Ureter (tissue), 1 donor: ENCODE data around the gene NOP9. TPM values are rescaled to one million over a fixed set of nuclear protein-coding genes. Genes with fewer than 3 reads are reported as not detected.

Experiments used
- DNase-seq: peaks from one replicate; pipeline ENCODE4 v3.0.0-alpha.2; 2020; ENCODE audit warnings: low spot score
- total RNA-seq: library from RNA; stranded (reverse); gene quantifications from one replicate; pipeline ENCODE4 v1.2.4, GENCODE V29; 2023
- donor health status: DM: yes; HTN: yes; CAD: no.

The NOP9 gene
- total RNA-seq, 1 donor from 2014 or later, result 36.5 TPM

- no peak for DNase-seq
These were observed 18.7 kb upstream of the NOP9 start for GRCh38 chr14:24280797-24281460.

GRCh38 chr14:24281636-24282035 is 18.0 kb upstream of the NOP9 start:
- DNase-seq, result no peak

- no peak for DNase-seq
These were observed 16.9 kb upstream of the NOP9 start for GRCh38 chr14:24282736-24283135.

- no peak for DNase-seq
These were observed 15.7 kb upstream of the NOP9 start for GRCh38 chr14:24283796-24284460.

GRCh38 chr14:24284501-24285035 is 15.1 kb upstream of the NOP9 start:
- DNase-seq, result no peak

- DNase-seq, result no peak
These were observed 14.3 kb upstream of the NOP9 start for GRCh38 chr14:24285351-24285750.

GRCh38 chr14:24286996-24287395 is 12.7 kb upstream of the NOP9 start:
- DNase-seq, result no peak

GRCh38 chr14:24289649-24290280 is 9.9 kb upstream of the NOP9 start:
- DNase-seq, result no peak

GRCh38 chr14:24290746-24291145 is 8.9 kb upstream of the NOP9 start:
- DNase-seq, result no peak

- no peak for DNase-seq
These were observed 8.1 kb upstream of the NOP9 start for GRCh38 chr14:24291446-24292117.

GRCh38 chr14:24292118-24292807 is 7.4 kb upstream of the NOP9 start:
- no peak for DNase-seq

- DNase-seq, result no peak
These were observed 6.1 kb upstream of the NOP9 start for GRCh38 chr14:24293525-24293924.

GRCh38 chr14:24296341-24297157 is 3.1 kb upstream of the NOP9 start:
- peak; percentile 63 for DNase-seq

- no peak for DNase-seq
These were observed 2.3 kb upstream of the NOP9 start for GRCh38 chr14:24297190-24297964.

- no peak for DNase-seq
These were observed 777 bp upstream of the NOP9 start for GRCh38 chr14:24298892-24299254.

GRCh38 chr14:24300326-24300980 is 803 bp downstream of the NOP9 start:
- DNase-seq, result no peak

GRCh38 chr14:24304019-24304387 is 4.4 kb downstream of the NOP9 start:
- no peak for DNase-seq

- DNase-seq, result no peak
These were observed 7.5 kb downstream of the NOP9 start for GRCh38 chr14:24307156-24307574.

- DNase-seq, result no peak
These were observed 8.1 kb downstream of the NOP9 start, which contains the start of gene CIDEB for GRCh38 chr14:24307575-24308341. TSS of gene CIDEB (minus strand) at chr14:24307977. CDS start at chr14:24307858, 119 bp downstream.
